ENCODE data around the gene LILRA5.
"Not testable (repeated sequence)": the region's sequence is repeated elsewhere in the genome, so short reads cannot be mapped to it uniquely, and the experiment has no call there.

LILRA5 gene

GRCh38 chr19:54299515-54299914, 13.5 kb downstream of the LILRA5 start:
- no peak overlapping the region for H3K4me3 ChIP-seq (ENCODE audit: low read depth, low read length)
- DNase-seq (ENCODE audit: low read depth): no peak
- TF ChIP-seq, protein P1, sequence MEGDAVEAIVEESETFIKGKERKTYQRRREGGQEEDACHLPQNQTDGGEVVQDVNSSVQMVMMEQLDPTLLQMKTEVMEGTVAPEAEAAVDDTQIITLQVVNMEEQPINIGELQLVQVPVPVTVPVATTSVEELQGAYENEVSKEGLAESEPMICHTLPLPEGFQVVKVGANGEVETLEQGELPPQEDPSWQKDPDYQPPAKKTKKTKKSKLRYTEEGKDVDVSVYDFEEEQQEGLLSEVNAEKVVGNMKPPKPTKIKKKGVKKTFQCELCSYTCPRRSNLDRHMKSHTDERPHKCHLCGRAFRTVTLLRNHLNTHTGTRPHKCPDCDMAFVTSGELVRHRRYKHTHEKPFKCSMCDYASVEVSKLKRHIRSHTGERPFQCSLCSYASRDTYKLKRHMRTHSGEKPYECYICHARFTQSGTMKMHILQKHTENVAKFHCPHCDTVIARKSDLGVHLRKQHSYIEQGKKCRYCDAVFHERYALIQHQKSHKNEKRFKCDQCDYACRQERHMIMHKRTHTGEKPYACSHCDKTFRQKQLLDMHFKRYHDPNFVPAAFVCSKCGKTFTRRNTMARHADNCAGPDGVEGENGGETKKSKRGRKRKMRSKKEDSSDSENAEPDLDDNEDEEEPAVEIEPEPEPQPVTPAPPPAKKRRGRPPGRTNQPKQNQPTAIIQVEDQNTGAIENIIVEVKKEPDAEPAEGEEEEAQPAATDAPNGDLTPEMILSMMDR (IDR thresholded peaks at IDR 0.05; ENCODE audit: insufficient read depth, low read depth, low read length, missing control alignments): no peak

DNA sequence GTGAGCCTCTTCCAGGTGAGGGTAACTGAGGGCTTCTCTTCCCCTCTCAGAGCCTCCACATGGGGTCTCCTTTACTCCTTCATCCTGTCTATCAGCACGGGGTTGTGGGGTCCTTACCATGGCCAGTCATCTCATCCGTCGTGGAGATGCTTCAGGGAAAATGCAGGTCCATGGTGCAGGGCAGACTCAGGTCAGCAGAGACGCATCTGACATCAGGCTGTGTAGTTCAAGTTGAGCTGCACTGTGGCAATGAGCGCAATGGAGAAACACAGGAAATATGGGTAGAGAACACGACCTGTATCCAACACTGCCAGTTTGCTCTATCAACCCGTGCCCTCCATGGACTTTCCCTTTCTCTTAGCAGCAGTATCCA, 13.9 kb downstream of the LILRA5 start:
- no peak for DNase-seq (ENCODE audit: low read depth)
- TF ChIP-seq, protein P1 (IDR thresholded peaks at IDR 0.05; ENCODE audit: insufficient read depth, low read depth, low read length, missing control alignments): no peak
- H3K4me3 ChIP-seq (ENCODE audit: low read depth, low read length): no peak overlapping the region

GRCh38 chr19:54298357-54299125, 14.4 kb downstream of the LILRA5 start:
- H3K4me3 ChIP-seq (ENCODE audit: low read depth, low read length): no peak overlapping the region
- DNase-seq (ENCODE audit: low read depth): no peak
- TF ChIP-seq, protein P1 (IDR thresholded peaks at IDR 0.05; ENCODE audit: insufficient read depth, low read depth, low read length, missing control alignments): no peak

GRCh38 chr19:54297759-54298305, 15.1 kb downstream of the LILRA5 start:
- H3K4me3 ChIP-seq (ENCODE audit: low read depth, low read length): no peak overlapping the region
- TF ChIP-seq, protein P1 (IDR thresholded peaks at IDR 0.05; ENCODE audit: insufficient read depth, low read depth, low read length, missing control alignments): peak; percentile 13
- no peak for DNase-seq (ENCODE audit: low read depth)

GRCh38 chr19:54294539-54294938, 18.4 kb downstream of the LILRA5 start:
- TF ChIP-seq, protein P1 (IDR thresholded peaks at IDR 0.05; ENCODE audit: insufficient read depth, low read depth, low read length, missing control alignments): no peak
- DNase-seq (ENCODE audit: low read depth): no peak
- no peak overlapping the region for H3K4me3 ChIP-seq (ENCODE audit: low read depth, low read length)

- H3K4me3 ChIP-seq (ENCODE audit: low read depth, low read length); DNase-seq (ENCODE audit: low read depth): not testable (repeated sequence)
These were observed 23.8 kb downstream of the LILRA5 start for GRCh38 chr19:54289160-54289559.

- H3K4me3 ChIP-seq (ENCODE audit: low read depth, low read length): no peak overlapping the region
- TF ChIP-seq, protein P1 (IDR thresholded peaks at IDR 0.05; ENCODE audit: insufficient read depth, low read depth, low read length, missing control alignments): no peak
- no peak for DNase-seq (ENCODE audit: low read depth)
These were observed 25.5 kb downstream of the LILRA5 start for GRCh38 chr19:54287456-54287855.

DNA sequence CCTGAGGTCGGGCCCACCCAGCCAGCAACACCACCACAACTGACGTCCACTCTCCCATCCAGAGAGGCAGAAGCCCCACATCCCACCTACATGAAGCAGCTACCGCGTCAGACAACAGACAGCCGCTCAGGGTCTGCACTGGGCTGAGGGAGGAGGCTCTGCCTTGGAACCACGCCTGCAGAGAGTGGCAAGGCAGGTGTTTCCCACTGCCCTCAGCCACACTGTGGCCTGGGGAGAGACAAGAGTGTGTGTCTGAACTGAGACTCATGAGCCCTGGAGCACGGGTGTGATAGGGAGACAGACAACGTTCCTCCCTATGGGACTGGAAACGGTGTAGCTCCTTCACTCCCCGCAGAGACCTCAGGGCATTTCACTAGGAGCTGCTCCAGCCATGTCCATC, 26.7 kb downstream of the LILRA5 start:
- H3K4me3 ChIP-seq (ENCODE audit: low read depth, low read length): not testable (repeated sequence)
- DNase-seq (ENCODE audit: low read depth): peak; percentile 12

GRCh38 chr19:54285427-54286056, 27.4 kb downstream of the LILRA5 start:
- not testable (repeated sequence) for DNase-seq (ENCODE audit: low read depth); H3K4me3 ChIP-seq (ENCODE audit: low read depth, low read length)
